Measurements from ENCODE around the gene ATG14.
"Not testable (repeated sequence)": the region's sequence is repeated elsewhere in the genome, so short reads cannot be mapped to it uniquely, and the experiment has no call there.

The ATG14 gene

DNA sequence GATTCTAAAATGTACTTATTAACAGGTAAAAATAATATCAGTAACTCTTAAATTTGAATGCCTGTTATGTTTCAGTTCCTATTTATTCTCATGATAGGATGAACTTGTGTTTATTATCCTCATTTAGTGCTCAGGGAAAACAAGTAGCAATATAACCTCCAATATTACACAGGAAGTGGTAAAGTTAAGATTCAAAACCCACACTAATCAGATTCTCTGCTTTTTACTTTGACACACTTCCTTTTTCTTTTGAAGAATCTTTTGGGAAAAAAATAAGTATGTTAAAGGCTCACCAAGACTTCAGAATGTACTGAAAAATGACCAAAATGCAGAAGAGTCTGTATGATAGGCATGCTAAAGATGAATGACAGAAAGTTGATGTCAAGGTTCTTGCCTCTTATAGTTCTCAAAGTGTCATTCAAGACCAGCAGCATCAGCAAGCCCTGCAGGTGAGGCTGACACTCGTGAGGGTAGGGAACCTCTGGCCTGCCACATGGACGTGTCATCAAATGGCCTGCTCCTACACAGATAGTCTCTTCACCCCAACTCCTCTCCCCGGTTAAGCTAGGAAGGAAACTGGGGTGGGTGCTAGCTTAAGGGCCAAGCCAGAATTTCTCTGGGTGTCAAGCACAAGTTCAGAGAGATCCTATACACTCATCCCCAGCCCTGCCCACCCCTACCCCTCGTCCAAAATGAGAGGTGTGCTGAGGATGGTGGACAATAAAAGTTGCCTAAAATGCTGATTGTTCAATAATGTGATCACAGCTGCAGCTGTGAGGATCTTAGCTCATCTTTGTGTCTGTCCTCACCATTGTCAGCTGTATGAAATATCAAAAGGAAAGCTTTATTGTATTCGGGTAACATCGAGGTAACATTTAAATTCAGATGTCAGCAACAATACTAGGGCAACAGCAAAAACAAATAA lies 22.5 kb upstream of the ATG14 start:
- DNase-seq = no peak

GRCh38 chr14:55432628-55433027 lies 21.0 kb upstream of the ATG14 start:
- no peak for DNase-seq

GRCh38 chr14:55430024-55430690 lies 18.5 kb upstream of the ATG14 start:
- peak; percentile 65 for DNase-seq

- DNase-seq = no peak
These were observed 15.8 kb upstream of the ATG14 start for GRCh38 chr14:55427439-55427838.

GRCh38 chr14:55426891-55427290 lies 15.3 kb upstream of the ATG14 start:
- DNase-seq = no peak

GRCh38 chr14:55425091-55425490 lies 13.5 kb upstream of the ATG14 start:
- no peak for DNase-seq

GRCh38 chr14:55423969-55424368 lies 12.3 kb upstream of the ATG14 start:
- DNase-seq = no peak

- DNase-seq = not testable (repeated sequence)
These were observed 10.7 kb upstream of the ATG14 start for GRCh38 chr14:55422338-55422737.

GRCh38 chr14:55419663-55420062 lies 8.0 kb upstream of the ATG14 start:
- no peak for DNase-seq

DNA sequence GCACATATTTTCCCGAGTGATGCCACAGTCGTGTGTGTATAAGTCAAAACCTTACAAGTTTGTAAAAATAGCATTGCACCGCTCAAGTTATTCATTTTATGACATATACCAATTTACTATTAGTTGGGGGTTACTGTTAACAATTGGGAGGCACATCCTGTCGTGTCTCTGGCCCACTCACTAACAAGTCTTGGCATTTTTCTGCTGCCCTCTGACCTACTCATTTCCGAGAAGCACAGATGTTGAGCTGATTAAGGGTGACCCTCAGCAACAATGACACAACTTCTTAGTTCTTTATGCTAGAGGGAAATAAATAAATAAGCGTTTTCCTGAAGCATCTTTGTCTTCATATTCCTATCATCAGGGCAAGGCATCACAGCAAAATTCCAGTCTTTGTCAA lies 6.8 kb upstream of the ATG14 start:
- DNase-seq = no peak

DNA sequence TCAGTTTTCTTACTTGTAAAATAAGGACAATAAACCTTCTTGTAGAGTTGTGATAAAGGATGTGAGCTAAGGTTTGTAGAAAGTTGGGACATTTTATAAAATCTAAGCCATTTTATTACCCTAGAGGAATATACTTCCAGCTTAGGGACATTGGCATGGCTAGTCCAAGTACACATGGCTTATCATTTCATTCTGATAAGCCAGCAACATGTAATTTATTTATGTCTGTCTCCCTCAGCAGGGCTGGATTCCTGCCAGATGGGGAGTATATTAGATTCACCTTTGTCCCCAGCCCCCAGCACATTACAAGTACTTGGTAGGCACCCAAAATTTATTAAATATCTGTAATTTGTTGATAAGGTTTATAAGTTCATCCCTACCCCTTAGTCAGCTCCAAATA lies 6.3 kb upstream of the ATG14 start:
- DNase-seq = no peak

- DNase-seq = peak; percentile 15
These were observed 5.2 kb upstream of the ATG14 start for GRCh38 chr14:55416866-55417265.

DNA sequence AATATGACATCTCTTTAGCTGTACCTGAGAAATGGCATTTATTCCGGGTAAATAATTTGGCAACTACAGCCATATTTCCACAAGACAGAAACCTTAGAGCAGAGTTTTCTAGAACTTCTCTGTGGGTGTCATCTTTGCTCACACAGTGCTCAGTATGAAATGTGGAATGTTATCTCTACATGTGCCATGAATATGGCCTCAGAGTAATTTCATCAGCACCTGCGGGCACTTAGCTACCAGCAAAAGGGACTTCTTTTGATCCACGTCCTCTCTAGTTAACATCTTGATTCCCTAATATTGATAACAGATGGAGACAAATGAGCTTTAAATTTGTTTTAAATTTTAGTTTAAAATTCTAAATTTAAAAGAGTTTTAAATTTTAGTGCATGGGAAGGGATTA lies 2.9 kb upstream of the ATG14 start:
- DNase-seq = no peak

- no peak for DNase-seq
These were observed 1.0 kb upstream of the ATG14 start for GRCh38 chr14:55412676-55413075.

DNA sequence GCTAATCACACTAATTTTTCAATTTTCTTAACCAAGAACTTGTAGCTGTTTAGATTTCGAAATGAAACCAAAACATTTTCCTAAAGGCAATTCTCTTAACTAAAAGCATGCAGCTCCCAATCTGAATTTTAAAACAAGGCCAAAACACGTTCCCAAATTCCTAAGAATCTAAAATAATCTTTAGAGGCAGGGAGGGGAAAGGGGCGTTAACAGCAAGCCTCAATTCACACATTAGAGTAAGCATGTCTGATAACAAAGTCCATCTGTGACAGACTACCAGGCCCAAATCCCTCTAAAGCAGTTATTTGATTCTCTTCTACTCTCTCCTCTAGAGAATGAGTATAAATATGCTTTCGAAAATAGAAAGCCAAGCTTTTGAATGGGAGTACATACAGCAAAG lies 754 bp downstream of the ATG14 start:
- DNase-seq = no peak

DNA sequence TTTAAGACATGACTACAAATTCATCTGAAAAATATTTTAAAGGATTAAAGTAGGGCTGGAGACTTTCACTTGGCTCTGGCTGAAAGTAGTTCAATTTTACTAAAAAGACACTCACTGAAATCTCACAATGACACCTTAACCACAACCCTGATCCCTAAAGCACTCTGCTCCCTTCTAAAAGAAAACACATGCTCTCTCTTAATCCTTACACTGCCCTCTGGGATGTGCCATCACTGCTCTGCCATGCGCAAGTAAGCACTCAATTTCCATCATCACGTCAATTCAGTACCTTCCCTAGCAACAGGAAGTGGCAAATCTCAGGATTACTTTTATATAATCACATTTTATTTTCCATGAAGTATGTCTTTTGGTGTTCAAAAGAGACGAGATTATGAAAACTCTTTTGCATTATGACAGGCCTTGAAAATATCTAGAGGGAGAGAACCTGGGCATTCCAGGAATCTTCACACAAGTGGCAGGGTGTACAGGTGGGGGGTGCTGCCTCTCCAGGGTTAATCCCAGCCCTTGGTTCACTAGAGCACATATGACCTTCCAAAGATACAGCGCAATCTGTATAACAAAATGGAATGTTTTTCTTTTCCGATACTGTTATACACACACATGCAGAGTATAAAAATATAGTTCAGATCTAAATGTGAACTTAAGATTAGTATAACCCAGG lies 7.3 kb downstream of the ATG14 start:
- DNase-seq = no peak

GRCh38 chr14:55401751-55402150 lies 9.9 kb downstream of the ATG14 start:
- DNase-seq = no peak

GRCh38 chr14:55399852-55400251 lies 11.8 kb downstream of the ATG14 start:
- DNase-seq = no peak

DNA sequence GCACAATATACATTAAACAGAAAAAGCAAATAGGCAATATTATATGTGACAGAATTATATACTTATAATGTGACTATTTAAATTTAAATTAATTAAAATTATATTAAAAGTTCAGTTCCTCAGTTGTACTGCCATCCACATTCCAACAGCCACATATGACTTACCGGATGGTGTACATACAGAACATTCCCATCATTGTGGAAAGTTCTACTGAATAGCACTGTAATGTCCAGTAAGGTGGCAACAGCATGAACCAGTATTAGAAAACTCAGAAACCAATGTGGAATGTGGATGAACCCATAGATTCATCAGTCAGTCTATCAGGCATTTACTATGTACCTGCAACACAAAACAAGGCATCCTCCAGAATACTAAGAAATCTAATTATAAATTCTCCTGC lies 12.4 kb downstream of the ATG14 start:
- DNase-seq = no peak

GRCh38 chr14:55398679-55399078 lies 13.0 kb downstream of the ATG14 start:
- DNase-seq = peak; percentile 95

GRCh38 chr14:55389330-55389729 lies 22.3 kb downstream of the ATG14 start:
- DNase-seq = peak; percentile 37

DNA sequence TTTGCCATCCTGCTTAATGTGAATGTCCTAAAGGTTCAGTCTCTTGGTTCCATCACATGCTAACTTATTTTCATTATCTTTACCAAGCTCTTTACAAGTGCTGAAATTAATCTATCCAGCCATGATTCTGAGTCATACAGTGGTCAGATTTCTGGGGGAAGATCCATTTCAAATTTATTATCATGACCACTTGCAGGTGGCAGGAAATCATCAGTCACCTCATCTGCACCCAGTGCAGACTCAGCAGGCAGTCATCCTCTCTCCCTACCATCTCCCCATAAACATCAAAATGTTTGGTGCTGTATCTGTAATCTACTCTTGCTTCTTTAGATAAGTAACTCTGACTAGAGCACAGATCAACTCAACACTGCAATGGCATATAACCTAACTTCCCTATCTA lies 23.5 kb downstream of the ATG14 start:
- DNase-seq = no peak

GRCh38 chr14:55387121-55387520 lies 24.5 kb downstream of the ATG14 start:
- DNase-seq = no peak
